Measurements from ENCODE around the gene EPB41L4B.

DNA sequence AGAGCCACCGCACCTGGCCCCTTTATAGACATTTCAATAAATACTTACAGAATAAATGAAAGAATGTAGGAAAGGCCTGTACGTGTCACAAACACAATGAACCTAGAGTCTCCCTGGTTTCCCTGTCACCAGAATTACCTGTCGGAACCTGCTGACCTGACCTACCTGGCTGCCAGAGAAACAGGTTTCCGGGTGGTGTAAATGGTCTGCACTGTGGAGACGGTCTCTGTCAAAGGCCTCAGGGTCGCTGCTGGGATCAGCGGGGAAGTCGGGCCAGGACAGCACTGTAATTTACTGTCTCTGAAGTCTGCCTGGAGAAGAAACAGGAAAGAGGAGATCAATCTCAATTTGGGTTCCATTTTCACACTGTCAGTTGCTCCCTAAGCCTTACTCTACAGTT, 144.5 kb downstream of the EPB41L4B start:
- TF ChIP-seq POLR2AphosphoS5 (IDR thresholded peaks at IDR 0.05; ENCODE audit: low read depth, low read length), result no peak
- no peak for TF ChIP-seq POLR2A (IDR thresholded peaks at IDR 0.05; ENCODE audit: low read depth, low read length)
